GM20431 (cell line): Measurements from ENCODE around the gene SLC25A29.

ENCODE experiments used
- in situ Hi-C: fragments of 300-500 bp; cut with MseI, MboI; formaldehyde crosslinking; loops from one replicate; pipeline ENCODE4 v1.15.0; 2020; ENCODE audit warnings: low sequenced_read_pairs; ENCODE audit not compliant: unreplicated experiment

SLC25A29 gene

GRCh38 chr14:100246809-100247428, 59.3 kb downstream of the SLC25A29 start:
- in situ Hi-C loops = no loop called here

GRCh38 chr14:100243020-100243419, 63.2 kb downstream of the SLC25A29 start:
- in situ Hi-C loops = no loop called here

- in situ Hi-C loops = no loop called here
These were observed 65.0 kb downstream of the SLC25A29 start for GRCh38 chr14:100241279-100241678.
